ENCODE measurements around the gene MAMSTR. TPM values are rescaled to one million over a fixed set of nuclear protein-coding genes. Genes with fewer than 3 reads are reported as not detected.

The MAMSTR gene
- total and polyA plus RNA-seq, 4 donors: 0.89 to 6.6 (median 3.3) TPM

DNA sequence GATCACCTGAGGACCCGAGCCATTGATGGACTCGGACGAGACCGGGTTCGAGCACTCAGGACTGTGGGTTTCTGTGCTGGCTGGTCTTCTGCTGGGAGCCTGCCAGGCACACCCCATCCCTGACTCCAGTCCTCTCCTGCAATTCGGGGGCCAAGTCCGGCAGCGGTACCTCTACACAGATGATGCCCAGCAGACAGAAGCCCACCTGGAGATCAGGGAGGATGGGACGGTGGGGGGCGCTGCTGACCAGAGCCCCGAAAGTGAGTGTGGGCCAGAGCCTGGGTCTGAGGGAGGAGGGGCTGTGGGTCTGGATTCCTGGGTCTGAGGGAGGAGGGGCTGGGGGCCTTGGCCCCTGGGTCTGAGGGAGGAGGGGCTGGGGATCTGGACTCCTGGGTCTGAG, 36.7 kb upstream of the MAMSTR start:
- Histone ChIP-seq H3K4me1 (ENCODE audit: control insufficient read depth, insufficient read depth, low read length) (peaks cover 16% of the 10 kb centered on the region), H3K36me3 (ENCODE audit: control insufficient read depth, insufficient read depth, low read length) (no peaks in the 10 kb centered on the region), H3K27me3 (ENCODE audit: control insufficient read depth, insufficient read depth, low read length) (peaks cover 36% of the 10 kb centered on the region), H3K9me3 (ENCODE audit: control insufficient read depth, insufficient read depth, low read length) (no peaks in the 10 kb centered on the region), H3K4me3 (ENCODE audit: low read depth, low read length) (no peak overlapping the region), H3K27ac (ENCODE audit: low read depth, low read length) (no peak overlapping the region)
- DNase-seq (ENCODE audit: low read depth in 4 of 6, low spot score in 6 of 6): no peak
- 87% methylated on average over 11 of the region's 11 CpGs for WGBS (ENCODE audit: insufficient coverage)

- DNase-seq (ENCODE audit: low read depth in 4 of 6, low spot score in 6 of 6): no peak
- 65% methylated on average over 4 of the region's 5 CpGs for WGBS (ENCODE audit: insufficient coverage)
- H3K27me3 ChIP-seq (ENCODE audit: control insufficient read depth, insufficient read depth, low read length): peaks cover 39% of the 10 kb centered on the region
Observed at GRCh38 chr19:48755787-48756186, 36.3 kb upstream of the MAMSTR start.

GRCh38 chr19:48755084-48755641, 35.6 kb upstream of the MAMSTR start, which contains the start of gene FGF21:
Gene FGF21, plus strand, starts transcription at chr19:48755524. Its CDS starts 713 bp downstream, at chr19:48756237.
- Histone ChIP-seq H3K27ac (ENCODE audit: low read depth, low read length) (no peak within 1 kb of the TSS), H3K4me1 (ENCODE audit: control insufficient read depth, insufficient read depth, low read length) (peaks cover 16% of the 10 kb centered on the region), H3K27me3 (ENCODE audit: control insufficient read depth, insufficient read depth, low read length) (peaks cover 37% of the 10 kb centered on the region), H3K9me3 (ENCODE audit: control insufficient read depth, insufficient read depth, low read length) (no peaks in the 10 kb centered on the region), H3K36me3 (ENCODE audit: control insufficient read depth, insufficient read depth, low read length) (peaks cover 8% of the 10 kb centered on the region), H3K4me3 (ENCODE audit: low read depth, low read length) (no peak within 1 kb of the TSS)
- 80% methylated on average over 4 of the region's 4 CpGs for WGBS (ENCODE audit: insufficient coverage)
- no peak for DNase-seq (ENCODE audit: low read depth in 4 of 6, low spot score in 6 of 6)

More at GRCh38 chr19:48755787-48756186, 36.3 kb upstream of the MAMSTR start:
- Histone ChIP-seq H3K27ac (ENCODE audit: low read depth, low read length) (no peak overlapping the region), H3K4me1 (ENCODE audit: control insufficient read depth, insufficient read depth, low read length) (peaks cover 16% of the 10 kb centered on the region), H3K4me3 (ENCODE audit: low read depth, low read length) (no peak overlapping the region), H3K9me3 (ENCODE audit: control insufficient read depth, insufficient read depth, low read length) (no peaks in the 10 kb centered on the region), H3K36me3 (ENCODE audit: control insufficient read depth, insufficient read depth, low read length) (peaks cover 1% of the 10 kb centered on the region)

- no peak within 1 kb of the TSS for H3K27ac ChIP-seq (ENCODE audit: low read depth, low read length)
- H3K9me3 ChIP-seq (ENCODE audit: control insufficient read depth, insufficient read depth, low read length): no peaks in the 10 kb centered on the region
- peaks cover 16% of the 10 kb centered on the region for H3K4me1 ChIP-seq (ENCODE audit: control insufficient read depth, insufficient read depth, low read length)
- H3K36me3 ChIP-seq (ENCODE audit: control insufficient read depth, insufficient read depth, low read length): peaks cover 8% of the 10 kb centered on the region
- under 1% methylated on average over 71 of the region's 73 CpGs for WGBS (ENCODE audit: insufficient coverage)
- peak in 2 of 6 donors; percentile 40 to 86 for DNase-seq (ENCODE audit: low read depth in 4 of 6, low spot score in 6 of 6)
- peaks cover 39% of the 10 kb centered on the region for H3K27me3 ChIP-seq (ENCODE audit: control insufficient read depth, insufficient read depth, low read length)
- H3K4me3 ChIP-seq (ENCODE audit: low read depth, low read length): peak within 1 kb of the TSS; percentile 22
Observed at GRCh38 chr19:48752496-48753365, 33.2 kb upstream of the MAMSTR start, which contains the start of gene FUT1. Gene FUT1, minus strand, starts transcription at chr19:48752641. Its CDS starts 1,360 bp downstream, at chr19:48751281.

DNA sequence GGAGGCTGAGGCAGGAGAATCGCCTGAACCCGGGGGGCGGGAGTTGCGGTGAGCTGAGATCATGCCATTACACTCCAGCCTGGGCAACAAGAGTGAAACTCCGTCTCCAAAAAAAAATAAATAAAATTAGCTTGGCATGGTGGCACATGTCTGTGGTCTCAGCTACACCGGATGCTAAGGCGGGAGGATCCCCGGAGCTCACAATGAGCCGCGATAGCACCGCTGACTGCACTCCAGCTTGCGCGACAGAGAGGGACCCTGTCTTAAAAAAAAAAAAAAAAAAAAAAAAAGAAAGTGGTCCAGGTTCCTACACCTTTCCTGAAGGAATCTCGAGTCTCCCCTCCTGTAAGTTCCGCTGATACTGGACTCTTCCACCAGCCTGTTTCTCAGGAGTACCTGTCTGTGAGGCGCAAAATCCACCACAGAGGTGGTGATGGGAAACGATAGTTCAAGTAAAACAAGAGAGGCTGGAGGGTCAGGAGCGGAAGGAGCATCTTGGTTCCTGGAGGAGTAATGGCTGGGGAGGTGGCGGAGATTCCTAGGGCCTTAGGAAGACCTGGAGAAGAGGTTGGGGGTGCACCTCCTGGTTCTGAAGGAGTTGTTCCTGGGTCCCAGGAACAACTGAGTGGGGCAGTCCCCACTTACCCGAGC, 32.4 kb upstream of the MAMSTR start:
- 24% methylated on average over 10 of the region's 20 CpGs for WGBS (ENCODE audit: insufficient coverage)
- H3K9me3 ChIP-seq (ENCODE audit: control insufficient read depth, insufficient read depth, low read length): no peaks in the 10 kb centered on the region
- no peak overlapping the region for H3K27ac ChIP-seq (ENCODE audit: low read depth, low read length)
- peak in 1 of 6 donors; percentile 39 for DNase-seq (ENCODE audit: low read depth in 4 of 6, low spot score in 6 of 6)
- H3K4me3 ChIP-seq (ENCODE audit: low read depth, low read length): peak overlapping the region; percentile 22
- peaks cover 39% of the 10 kb centered on the region for H3K27me3 ChIP-seq (ENCODE audit: control insufficient read depth, insufficient read depth, low read length)
- peaks cover 19% of the 10 kb centered on the region for H3K4me1 ChIP-seq (ENCODE audit: control insufficient read depth, insufficient read depth, low read length)
- H3K36me3 ChIP-seq (ENCODE audit: control insufficient read depth, insufficient read depth, low read length): peaks cover 8% of the 10 kb centered on the region

- WGBS (ENCODE audit: insufficient coverage): 91% methylated on average over 29 of the region's 29 CpGs
Observed at GRCh38 chr19:48750771-48751504, 31.4 kb upstream of the MAMSTR start.

DNA sequence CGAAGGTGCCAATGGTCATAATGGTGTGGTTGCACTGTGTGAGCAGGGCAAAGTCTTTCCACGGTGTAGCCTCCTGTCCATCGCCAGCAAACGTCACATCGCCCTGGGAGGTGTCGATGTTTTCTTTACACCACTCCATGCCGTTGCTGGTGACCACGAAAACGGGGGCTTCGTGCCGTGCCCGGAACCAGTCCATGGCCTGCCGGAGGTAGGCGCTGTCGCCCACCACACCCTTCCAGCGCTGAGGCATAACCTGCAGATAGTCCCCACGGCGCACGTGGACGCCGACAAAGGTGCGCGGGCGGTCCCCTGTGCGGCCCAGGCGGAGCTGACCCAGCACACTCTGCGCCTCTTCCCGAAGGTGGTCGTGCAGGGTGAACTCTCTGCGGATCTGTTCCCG, 30.8 kb upstream of the MAMSTR start:
- peaks cover 54% of the 10 kb centered on the region for H3K27me3 ChIP-seq (ENCODE audit: control insufficient read depth, insufficient read depth, low read length)
- H3K9me3 ChIP-seq (ENCODE audit: control insufficient read depth, insufficient read depth, low read length): no peaks in the 10 kb centered on the region
- no peak for DNase-seq (ENCODE audit: low read depth in 4 of 6, low spot score in 6 of 6)
- 93% methylated on average over 26 of the region's 31 CpGs for WGBS (ENCODE audit: insufficient coverage)
- no peak overlapping the region for H3K27ac ChIP-seq (ENCODE audit: low read depth, low read length)
- no peak overlapping the region for H3K4me3 ChIP-seq (ENCODE audit: low read depth, low read length)
- peaks cover 8% of the 10 kb centered on the region for H3K36me3 ChIP-seq (ENCODE audit: control insufficient read depth, insufficient read depth, low read length)
- peaks cover 26% of the 10 kb centered on the region for H3K4me1 ChIP-seq (ENCODE audit: control insufficient read depth, insufficient read depth, low read length)

More at GRCh38 chr19:48750771-48751504, 31.4 kb upstream of the MAMSTR start:
- Histone ChIP-seq H3K9me3 (ENCODE audit: control insufficient read depth, insufficient read depth, low read length) (no peaks in the 10 kb centered on the region), H3K4me1 (ENCODE audit: control insufficient read depth, insufficient read depth, low read length) (peaks cover 22% of the 10 kb centered on the region), H3K36me3 (ENCODE audit: control insufficient read depth, insufficient read depth, low read length) (peaks cover 8% of the 10 kb centered on the region), H3K27me3 (ENCODE audit: control insufficient read depth, insufficient read depth, low read length) (peaks cover 48% of the 10 kb centered on the region), H3K27ac (ENCODE audit: low read depth, low read length) (no peak overlapping the region), H3K4me3 (ENCODE audit: low read depth, low read length) (no peak overlapping the region)
- DNase-seq (ENCODE audit: low read depth in 4 of 6, low spot score in 6 of 6): no peak

GRCh38 chr19:48749571-48750198, 30.2 kb upstream of the MAMSTR start:
- Histone ChIP-seq H3K36me3 (ENCODE audit: control insufficient read depth, insufficient read depth, low read length) (peaks cover 8% of the 10 kb centered on the region), H3K27ac (ENCODE audit: low read depth, low read length) (no peak overlapping the region)

More at GRCh38 chr19:48749571-48750198, 30.2 kb upstream of the MAMSTR start:
- Histone ChIP-seq H3K9me3 (ENCODE audit: control insufficient read depth, insufficient read depth, low read length) (no peaks in the 10 kb centered on the region), H3K27me3 (ENCODE audit: control insufficient read depth, insufficient read depth, low read length) (peaks cover 54% of the 10 kb centered on the region), H3K4me1 (ENCODE audit: control insufficient read depth, insufficient read depth, low read length) (peaks cover 27% of the 10 kb centered on the region), H3K4me3 (ENCODE audit: low read depth, low read length) (no peak overlapping the region)
- no peak for DNase-seq (ENCODE audit: low read depth in 4 of 6, low spot score in 6 of 6)
- 73% methylated on average over 4 of the region's 4 CpGs for WGBS (ENCODE audit: insufficient coverage)

All from spinal cord (tissue), 10 donors.